NB4 (cell line): ENCODE measurements around the gene UGT1A6.

Source experiments
- MAX ChIP-seq: IDR thresholded peaks from 2 replicates; pipeline ENCODE4 v1.6.1; 2011; ENCODE audit warnings: low read depth, low read length
- POLR2A ChIP-seq: IDR thresholded peaks from 2 replicates; pipeline ENCODE4 v1.6.1; 2011; ENCODE audit warnings: mild to moderate bottlenecking; ENCODE audit not compliant: insufficient read length; ENCODE audit errors: extremely low read depth

- TF ChIP-seq MAX (no peak), POLR2A (no peak)
These were observed 34.1 kb upstream of the UGT1A6 start for GRCh38 chr2:233658610-233659009.
